Activated CD8-positive, alpha-beta memory T cell treated with anti-CD3 and anti-CD28 coated beads for 24 hours (primary cell): ENCODE data around the gene CYB5RL.

Experiments
- DNase-seq: peaks from one replicate; pipeline ENCODE4 v3.0.0-alpha.2; 2020

The CYB5RL gene

GRCh38 chr1:54157401-54157800 is 42.4 kb downstream of the CYB5RL start:
- no peak for DNase-seq

- no peak for DNase-seq
These were observed 42.8 kb downstream of the CYB5RL start for GRCh38 chr1:54156986-54157385.

DNA sequence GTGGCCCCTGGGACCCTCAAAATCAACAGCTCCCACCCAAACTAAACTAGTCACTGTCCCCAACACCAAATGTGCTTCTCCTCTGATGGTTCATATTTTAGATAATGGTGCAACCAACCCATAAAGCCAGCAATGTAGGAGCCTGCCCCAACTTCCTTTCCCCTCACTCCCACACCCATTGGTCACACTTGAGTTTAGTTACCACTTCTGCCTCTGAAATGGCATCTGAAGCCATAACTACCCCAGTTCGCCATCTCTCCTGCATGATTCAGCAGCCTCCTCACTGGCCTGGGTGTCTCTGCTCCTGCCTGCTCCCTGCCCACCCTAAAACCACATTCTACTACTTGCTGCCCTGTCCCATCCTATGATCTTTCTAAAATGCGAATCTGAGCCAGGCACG is 43.6 kb downstream of the CYB5RL start:
- DNase-seq = no peak

DNA sequence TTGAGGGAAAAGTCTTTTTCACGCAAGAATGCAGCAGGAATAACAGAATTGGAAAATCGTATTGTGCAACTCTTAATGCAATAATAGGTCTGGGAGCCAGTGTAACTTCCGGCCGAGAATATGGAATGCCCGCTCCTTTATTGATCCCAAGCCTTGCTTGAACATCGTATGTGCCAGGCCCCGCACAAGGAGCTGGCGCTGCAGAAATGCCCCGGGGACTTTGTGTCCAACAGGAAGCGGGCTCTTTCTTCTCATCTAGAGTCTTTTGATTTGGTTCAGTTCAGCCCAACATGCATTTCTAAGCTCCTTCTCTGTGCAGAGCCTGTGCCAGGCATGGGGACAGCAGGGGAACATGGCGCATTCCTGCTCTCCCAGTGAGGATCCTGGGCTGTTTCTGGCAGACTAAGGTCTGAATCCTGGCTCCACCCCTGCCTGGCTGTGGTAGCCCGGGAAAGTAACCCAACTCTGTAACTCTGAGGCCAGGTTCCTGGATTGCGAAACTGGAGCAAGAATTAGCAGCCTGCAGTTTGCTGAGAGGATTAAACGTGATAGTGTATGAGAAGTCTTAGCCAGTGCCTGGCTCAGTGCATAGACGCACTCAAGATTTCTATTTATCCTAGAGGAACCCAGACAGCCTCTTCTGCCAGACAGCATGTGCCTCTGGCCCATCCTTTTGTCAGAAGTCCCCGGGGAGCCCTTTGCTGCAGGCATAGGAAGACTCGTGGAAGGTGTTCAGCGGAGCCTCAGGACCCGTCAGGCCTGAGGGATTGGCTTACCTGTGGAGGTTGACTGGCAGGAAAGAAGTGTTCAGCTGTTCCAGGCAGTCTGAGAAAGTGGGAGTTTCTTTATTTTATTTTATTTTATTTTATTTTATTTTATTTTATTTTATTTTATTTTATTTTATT is 46.0 kb downstream of the CYB5RL start:
- DNase-seq = no peak

- no peak for DNase-seq
These were observed 47.1 kb downstream of the CYB5RL start, which contains the start of gene CDCP2 for GRCh38 chr1:54152696-54153095. Gene CDCP2, minus strand, starts transcription at chr1:54153000. Its CDS starts 78 bp downstream, at chr1:54152922.

GRCh38 chr1:54151013-54151412 is 48.8 kb downstream of the CYB5RL start:
- DNase-seq = no peak
